ENCODE measurements around the gene TSTD2.

The TSTD2 gene

GRCh38 chr9:97600531-97601227, 32.5 kb downstream of the TSTD2 start:
- H3K27ac Mint-ChIP-seq, result no peak overlapping the region
- H3K36me3 Mint-ChIP-seq (ENCODE audit: low read depth), result peaks cover 40% of the 10 kb centered on the region
- peaks cover 12% of the 10 kb centered on the region for H3K4me1 Mint-ChIP-seq
- TF ChIP-seq CTCF (IDR thresholded peaks at IDR 0.05; ENCODE audit: unreplicated experiment in 3 of 3), result no peak
- H3K27me3 Mint-ChIP-seq (ENCODE audit: low read depth), result no peaks in the 10 kb centered on the region
- H3K9me3 Mint-ChIP-seq, result no peaks in the 10 kb centered on the region
- H3K4me3 Mint-ChIP-seq, result no peak overlapping the region

- TF ChIP-seq CTCF (IDR thresholded peaks at IDR 0.05; ENCODE audit: unreplicated experiment in 3 of 3), result no peak
- peaks cover 31% of the 10 kb centered on the region for H3K36me3 Mint-ChIP-seq (ENCODE audit: low read depth)
- no peak overlapping the region for H3K27ac Mint-ChIP-seq
- H3K4me3 Mint-ChIP-seq, result no peak overlapping the region
- no peaks in the 10 kb centered on the region for H3K27me3 Mint-ChIP-seq (ENCODE audit: low read depth)
- peaks cover 4% of the 10 kb centered on the region for H3K4me1 Mint-ChIP-seq
- H3K9me3 Mint-ChIP-seq, result no peaks in the 10 kb centered on the region
Observed at GRCh38 chr9:97599314-97599846, 33.8 kb downstream of the TSTD2 start.

- H3K36me3 Mint-ChIP-seq (ENCODE audit: low read depth), result peaks cover 31% of the 10 kb centered on the region
- no peak overlapping the region for H3K4me3 Mint-ChIP-seq
- peaks cover 4% of the 10 kb centered on the region for H3K4me1 Mint-ChIP-seq
- peak; percentile 82 to 89 (median 82) for TF ChIP-seq CTCF (IDR thresholded peaks at IDR 0.05; ENCODE audit: unreplicated experiment in 3 of 3)
- H3K27ac Mint-ChIP-seq, result no peak overlapping the region
- H3K27me3 Mint-ChIP-seq (ENCODE audit: low read depth), result no peaks in the 10 kb centered on the region
- H3K9me3 Mint-ChIP-seq, result no peaks in the 10 kb centered on the region
Observed at GRCh38 chr9:97598461-97599288, 34.5 kb downstream of the TSTD2 start.

GRCh38 chr9:97596906-97597305, 36.3 kb downstream of the TSTD2 start:
- H3K36me3 Mint-ChIP-seq (ENCODE audit: low read depth), result peaks cover 17% of the 10 kb centered on the region
- no peak overlapping the region for H3K27ac Mint-ChIP-seq
- TF ChIP-seq CTCF (IDR thresholded peaks at IDR 0.05; ENCODE audit: unreplicated experiment in 3 of 3), result no peak
- no peaks in the 10 kb centered on the region for H3K27me3 Mint-ChIP-seq (ENCODE audit: low read depth)
- H3K4me3 Mint-ChIP-seq, result no peak overlapping the region
- H3K9me3 Mint-ChIP-seq, result no peaks in the 10 kb centered on the region
- H3K4me1 Mint-ChIP-seq, result peaks cover 4% of the 10 kb centered on the region

GRCh38 chr9:97594381-97594921, 38.7 kb downstream of the TSTD2 start:
- no peaks in the 10 kb centered on the region for H3K27me3 Mint-ChIP-seq (ENCODE audit: low read depth)
- peaks cover 4% of the 10 kb centered on the region for H3K4me1 Mint-ChIP-seq
- no peaks in the 10 kb centered on the region for H3K9me3 Mint-ChIP-seq
- H3K4me3 Mint-ChIP-seq, result no peak overlapping the region
- H3K36me3 Mint-ChIP-seq (ENCODE audit: low read depth), result no peaks in the 10 kb centered on the region
- TF ChIP-seq CTCF (IDR thresholded peaks at IDR 0.05; ENCODE audit: unreplicated experiment in 3 of 3), result no peak
- H3K27ac Mint-ChIP-seq, result no peak overlapping the region

All from nephron (organoid).